HG03103 (cell line): ENCODE results near the gene MRPL12.
A peak's percentile ranks its signal among the peaks of the same experiment; 100 is the strongest.
"Not testable (repeated sequence)": the region's sequence is repeated elsewhere in the genome, so short reads cannot be mapped to it uniquely, and the experiment has no call there.

Experiments used
- ATAC-seq: cut with Tn5 transposase; IDR thresholded peaks from one replicate; pipeline ENCODE4 v1.9.1; 2021; ENCODE audit warnings: low read depth; ENCODE audit not compliant: unreplicated experiment

Gene MRPL12

GRCh38 chr17:81702934-81703746 lies at the start of gene MRPL12:
Gene MRPL12 (plus strand): TSS chr17:81703367. CDS start chr17:81703502, 135 bp downstream.
- ATAC-seq, result peak; percentile 70

- no peak for ATAC-seq
These were observed 47.6 kb upstream of the MRPL12 start for GRCh38 chr17:81655378-81656117.

DNA sequence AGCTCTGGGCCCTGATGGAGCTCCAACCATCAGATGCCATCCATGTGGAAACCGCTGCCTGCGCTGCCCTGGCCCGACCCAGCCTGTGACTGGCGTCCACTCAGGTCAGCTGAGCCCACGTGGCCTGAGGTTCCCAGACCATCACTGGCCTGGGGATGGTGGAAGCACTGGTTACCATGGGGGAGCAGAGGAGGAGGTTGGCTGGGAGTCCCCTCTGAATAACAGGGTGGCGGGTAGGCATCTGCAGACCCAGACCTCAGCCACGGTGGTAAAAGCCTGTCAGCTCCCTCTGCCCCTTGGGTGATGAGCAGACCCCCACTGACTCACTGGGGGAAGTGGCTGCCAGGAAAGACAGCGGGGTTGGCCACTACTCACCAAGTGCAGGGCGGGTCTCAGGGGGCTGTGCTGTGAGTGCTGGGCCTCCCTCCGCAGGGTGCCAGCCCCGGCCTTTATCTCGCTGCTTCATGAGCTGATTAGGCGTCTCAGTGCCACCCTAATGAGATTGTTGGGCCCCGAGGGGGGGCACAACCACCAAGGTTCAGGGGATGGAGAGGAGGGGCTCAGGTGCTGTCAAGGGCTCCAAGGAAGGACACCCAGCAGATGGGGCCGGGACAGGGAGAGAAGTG lies 46.9 kb upstream of the MRPL12 start, which contains the start of gene PDE6G:
Gene PDE6G, minus strand, starts transcription at position 425 of the 626 bp plus-strand sequence. CDS start 3,237 bp downstream, outside the sequence.
- no peak for ATAC-seq

- ATAC-seq, result no peak
These were observed 46.3 kb upstream of the MRPL12 start for GRCh38 chr17:81656835-81657234.

GRCh38 chr17:81659038-81659437 lies 44.1 kb upstream of the MRPL12 start:
- ATAC-seq, result no peak

- no peak for ATAC-seq
These were observed 42.7 kb upstream of the MRPL12 start for GRCh38 chr17:81660441-81660840.

DNA sequence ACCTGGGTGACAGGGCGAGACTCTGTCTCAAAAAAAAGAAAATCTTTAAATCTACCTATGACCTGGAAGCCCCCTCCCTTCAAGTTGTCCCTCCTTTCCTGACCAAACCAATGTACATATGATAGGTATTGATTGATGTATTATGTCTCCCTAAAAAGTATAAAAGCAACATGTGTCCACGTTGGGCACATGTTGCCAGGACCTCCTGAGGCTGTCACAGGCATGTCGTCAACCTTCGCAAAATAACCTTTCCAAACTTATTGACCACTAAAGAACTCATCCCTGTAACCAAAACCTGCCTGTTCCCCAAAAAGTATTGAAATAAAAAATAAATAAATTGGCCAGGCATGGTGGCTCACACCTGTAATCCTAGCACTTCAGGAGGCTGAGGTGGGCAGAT lies 41.2 kb upstream of the MRPL12 start:
- ATAC-seq, result no peak

DNA sequence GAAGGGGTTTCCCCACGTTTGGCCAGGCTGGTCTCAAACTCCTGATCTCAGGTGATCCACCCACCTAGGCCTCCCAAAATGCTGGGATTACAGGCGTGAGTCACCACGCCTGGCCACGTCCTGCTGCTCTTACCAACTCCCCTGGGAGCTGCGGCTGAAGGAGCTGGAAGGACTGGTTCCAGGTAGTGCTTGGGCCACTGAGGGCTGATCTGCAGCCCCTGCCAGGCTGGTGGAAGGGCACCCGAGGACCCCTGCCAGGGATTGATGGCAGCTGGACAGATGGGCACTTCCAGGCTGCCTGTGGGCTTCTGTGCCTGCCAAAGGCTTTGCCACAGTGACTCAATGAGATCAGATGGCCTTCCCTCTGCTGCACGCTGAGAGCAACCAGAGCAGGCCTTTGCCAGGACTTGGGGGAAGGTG lies 39.1 kb upstream of the MRPL12 start:
- no peak for ATAC-seq

GRCh38 chr17:81665205-81666091 lies 37.7 kb upstream of the MRPL12 start:
- ATAC-seq, result peak; percentile 17

GRCh38 chr17:81666092-81666341 lies 37.1 kb upstream of the MRPL12 start:
- ATAC-seq, result peak; percentile 3

GRCh38 chr17:81666342-81667191 lies 36.6 kb upstream of the MRPL12 start, which contains the start of the genes CCDC137 and OXLD1:
Gene CCDC137 (plus strand): TSS chr17:81666737. CDS start chr17:81666767, 30 bp downstream.
Gene OXLD1 (minus strand): TSS chr17:81666605. CDS start chr17:81666577, 28 bp downstream.
- peak; percentile 74 for ATAC-seq

GRCh38 chr17:81667754-81668153 lies 35.4 kb upstream of the MRPL12 start:
- ATAC-seq, result no peak

DNA sequence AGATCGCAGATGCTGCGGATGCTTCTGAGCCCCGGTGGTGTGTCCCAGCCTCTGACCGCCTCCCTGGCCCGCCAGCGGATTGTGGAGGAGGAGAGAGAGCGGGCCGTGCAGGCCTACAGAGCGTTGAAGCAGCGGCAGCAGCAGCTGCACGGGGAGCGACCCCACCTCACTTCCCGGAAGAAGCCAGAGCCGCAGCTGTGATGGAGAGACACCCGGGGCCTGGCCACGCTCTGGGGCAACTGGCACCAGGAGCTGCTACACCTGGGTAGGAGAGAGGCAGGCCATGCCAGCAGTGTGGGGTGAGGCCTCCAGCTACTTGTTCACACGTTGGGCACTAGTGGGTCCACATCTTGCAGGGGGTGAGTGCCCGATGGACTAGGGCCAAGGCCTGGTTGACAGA lies 30.7 kb upstream of the MRPL12 start:
- ATAC-seq, result no peak

GRCh38 chr17:81672954-81673353 lies 30.2 kb upstream of the MRPL12 start:
- no peak for ATAC-seq

DNA sequence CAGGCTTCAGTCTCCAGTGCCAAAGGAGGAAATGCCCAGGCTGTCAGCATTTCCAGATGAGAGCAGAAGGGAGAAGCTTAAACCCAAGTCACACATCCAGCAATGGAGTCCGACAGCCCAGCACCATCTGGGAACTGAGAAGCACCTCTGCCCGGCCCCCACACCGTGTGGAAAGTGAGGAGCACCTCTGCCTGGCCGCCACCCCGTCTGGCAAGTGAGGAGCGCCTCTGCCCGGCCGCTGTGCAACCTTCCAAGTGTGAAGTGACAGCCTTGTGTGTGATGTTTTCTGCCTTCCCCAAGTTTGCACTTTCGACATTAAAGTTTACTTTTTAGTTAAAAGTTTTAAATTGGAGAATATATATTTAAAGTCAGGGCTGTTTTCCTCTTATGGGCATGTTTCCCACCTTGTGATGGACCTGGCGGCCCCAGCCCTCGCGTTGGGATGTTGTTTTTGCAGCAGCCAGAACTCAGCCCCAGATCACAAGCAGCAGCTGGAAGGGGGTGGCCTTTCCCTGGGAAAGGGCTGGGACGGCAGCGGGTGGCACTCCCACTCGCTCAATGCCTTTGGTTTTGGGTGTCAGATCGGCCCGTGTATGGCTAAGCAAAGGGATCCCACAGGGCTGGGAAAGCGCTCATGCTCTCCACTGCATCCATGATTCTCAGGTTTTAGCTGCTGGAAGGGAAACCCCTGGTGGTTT lies 29.5 kb upstream of the MRPL12 start:
- ATAC-seq, result no peak

DNA sequence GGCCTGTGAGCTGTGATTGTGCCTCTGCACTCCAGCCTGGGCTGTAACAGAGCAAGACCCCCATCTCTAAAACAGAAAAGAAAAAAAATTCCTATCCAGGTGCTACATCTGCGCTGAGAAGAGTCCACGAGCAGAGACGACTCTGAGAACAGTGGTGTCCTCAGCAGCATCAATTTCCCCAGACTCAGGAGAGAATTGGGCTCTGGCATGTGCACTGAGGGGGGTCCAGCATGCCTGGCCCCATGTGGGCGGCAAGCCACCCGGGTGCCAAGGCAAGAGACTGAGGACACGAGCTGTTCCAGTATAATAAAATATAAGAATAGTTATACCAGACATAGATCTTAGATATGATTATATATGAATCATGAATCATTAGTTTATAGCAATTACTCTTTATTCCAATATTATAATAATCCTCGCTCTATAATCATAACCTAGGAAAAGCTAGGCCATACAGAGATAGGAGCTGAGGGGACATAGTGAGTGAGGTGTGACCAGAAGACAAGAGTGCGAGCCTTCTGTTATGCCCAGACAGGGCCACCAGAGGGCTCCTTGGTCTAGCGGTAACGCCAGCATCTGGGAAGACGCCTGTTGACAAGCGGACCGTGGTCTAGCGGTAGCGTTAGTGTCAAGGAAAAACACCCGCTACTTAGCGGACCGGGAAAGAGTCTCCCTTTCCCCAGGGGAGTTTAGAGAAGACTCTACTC lies 27.5 kb upstream of the MRPL12 start:
- ATAC-seq, result not testable (repeated sequence)

DNA sequence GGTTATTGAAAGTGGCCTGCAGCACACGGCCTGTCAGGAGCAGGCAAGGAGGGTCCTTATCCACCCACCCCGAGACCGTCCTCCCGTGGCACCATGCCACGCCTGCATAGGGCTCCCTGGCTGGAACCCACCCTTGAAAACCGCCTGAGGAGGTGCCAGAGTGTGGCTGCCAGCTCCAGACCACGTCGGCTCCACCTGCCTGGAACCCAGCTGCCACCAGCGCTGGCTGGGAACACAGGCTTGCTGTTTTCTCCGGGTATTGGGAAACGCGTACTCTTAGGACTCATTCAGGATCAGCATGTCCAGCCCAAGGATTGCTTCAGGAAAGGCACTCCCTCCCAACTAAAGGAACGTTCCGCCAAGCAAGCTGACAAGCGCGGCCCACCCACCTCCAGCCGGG lies 26.3 kb upstream of the MRPL12 start:
- no peak for ATAC-seq

DNA sequence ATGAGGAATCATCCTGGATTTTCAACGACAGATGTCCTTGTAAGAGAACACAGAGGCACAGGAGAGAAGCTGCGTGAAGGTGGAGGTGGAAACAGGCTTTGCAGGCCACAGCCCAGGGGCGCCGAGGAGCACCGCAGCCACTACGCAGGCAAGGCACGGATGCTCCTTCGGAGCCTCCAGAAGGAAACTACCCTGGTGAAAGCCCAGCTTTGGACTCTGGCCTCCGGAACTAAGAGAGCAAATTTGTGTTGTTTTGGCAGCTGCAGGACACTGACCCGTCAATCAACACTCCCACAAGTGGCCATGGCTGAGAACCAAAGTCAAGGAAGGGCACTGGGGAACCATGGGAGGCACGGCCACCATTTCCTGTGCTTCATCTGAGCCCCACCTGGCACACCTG lies 23.0 kb upstream of the MRPL12 start:
- ATAC-seq, result no peak
